Stimulated activated effector memory CD8-positive, alpha-beta T cell treated with anti-CD3 and anti-CD28 coated beads, Interleukin-12 subunit alpha, Interleukin-12 subunit beta, amount 100 ng/mL, for 72 hours (primary cell): ENCODE results near the gene TM9SF4.
"Not testable (repeated sequence)": the region's sequence is repeated elsewhere in the genome, so short reads cannot be mapped to it uniquely, and the experiment has no call there.

ENCODE experiments used
- ATAC-seq: fragments of 150-1000 bp; cut with Tn5 transposase; 2 replicates; pipeline ENCODE4 v1.10.0; 2021
- DNase-seq, 2 donors: peaks; one replicate each; pipeline ENCODE4 v3.0.0; 2021 to 2022; ENCODE audit warnings: low spot score in 2 of 2
- H3K27ac Mint-ChIP-seq: one replicate; pipeline ENCODE4 v1.8.0; 2022; ENCODE audit warnings: mild to moderate bottlenecking, mixed read lengths
- H3K36me3 Mint-ChIP-seq: one replicate; pipeline ENCODE4 v1.8.0; 2022; ENCODE audit warnings: mild to moderate bottlenecking, mixed read lengths
- H3K4me1 Mint-ChIP-seq: one replicate; pipeline ENCODE4 v1.8.0; 2022; ENCODE audit warnings: mixed read lengths
- H3K4me3 Mint-ChIP-seq: one replicate; pipeline ENCODE4 v1.8.0; 2022; ENCODE audit warnings: mild to moderate bottlenecking, mixed read lengths
- H3K9me3 Mint-ChIP-seq: one replicate; pipeline ENCODE4 v1.8.0; 2022; ENCODE audit warnings: mixed read lengths

The TM9SF4 gene

GRCh38 chr20:32114305-32114960 is 4.9 kb downstream of the TM9SF4 start:
- H3K27ac Mint-ChIP-seq, result no peak overlapping the region
- no peak for ATAC-seq
- H3K4me1 Mint-ChIP-seq, result peaks cover 53% of the 10 kb centered on the region

GRCh38 chr20:32115211-32115767 is 5.8 kb downstream of the TM9SF4 start:
- Mint-ChIP-seq H3K36me3 (peaks cover 42% of the 10 kb centered on the region), H3K27ac (no peak overlapping the region), H3K4me3 (no peak overlapping the region), H3K9me3 (no peaks in the 10 kb centered on the region), H3K4me1 (peaks cover 50% of the 10 kb centered on the region)
- no peak for DNase-seq
- ATAC-seq, result no peak

More at GRCh38 chr20:32114305-32114960, 4.9 kb downstream of the TM9SF4 start:
- Mint-ChIP-seq H3K4me3 (no peak overlapping the region), H3K9me3 (no peaks in the 10 kb centered on the region), H3K36me3 (peaks cover 51% of the 10 kb centered on the region)
- no peak for DNase-seq

GRCh38 chr20:32116079-32116521 is 6.6 kb downstream of the TM9SF4 start:
- DNase-seq, result no peak
- H3K27ac Mint-ChIP-seq, result no peak overlapping the region

GRCh38 chr20:32116796-32117195 is 7.3 kb downstream of the TM9SF4 start:
- H3K9me3 Mint-ChIP-seq, H3K27ac Mint-ChIP-seq, H3K4me3 Mint-ChIP-seq: not testable (repeated sequence)

More at GRCh38 chr20:32116079-32116521, 6.6 kb downstream of the TM9SF4 start:
- no peak for ATAC-seq
- H3K36me3 Mint-ChIP-seq, result peaks cover 39% of the 10 kb centered on the region
- H3K4me3 Mint-ChIP-seq, result no peak overlapping the region
- no peaks in the 10 kb centered on the region for H3K9me3 Mint-ChIP-seq
- peaks cover 44% of the 10 kb centered on the region for H3K4me1 Mint-ChIP-seq

GRCh38 chr20:32118427-32118826 is 8.9 kb downstream of the TM9SF4 start:
- not testable (repeated sequence) for DNase-seq, H3K4me3 Mint-ChIP-seq, H3K27ac Mint-ChIP-seq, H3K9me3 Mint-ChIP-seq, ATAC-seq
- peaks cover 25% of the 10 kb centered on the region for H3K4me1 Mint-ChIP-seq
- H3K36me3 Mint-ChIP-seq, result peaks cover 30% of the 10 kb centered on the region

More at GRCh38 chr20:32116796-32117195, 7.3 kb downstream of the TM9SF4 start:
- DNase-seq, ATAC-seq: not testable (repeated sequence)
- H3K36me3 Mint-ChIP-seq, result peaks cover 34% of the 10 kb centered on the region
- peaks cover 37% of the 10 kb centered on the region for H3K4me1 Mint-ChIP-seq

GRCh38 chr20:32119734-32120133 is 10.2 kb downstream of the TM9SF4 start:
- H3K4me3 Mint-ChIP-seq, result no peak overlapping the region
- peaks cover 19% of the 10 kb centered on the region for H3K4me1 Mint-ChIP-seq
- H3K27ac Mint-ChIP-seq, result no peak overlapping the region
- no peaks in the 10 kb centered on the region for H3K9me3 Mint-ChIP-seq
- no peak for DNase-seq
- no peak for ATAC-seq
- H3K36me3 Mint-ChIP-seq, result peaks cover 36% of the 10 kb centered on the region

GRCh38 chr20:32121908-32122307 is 12.4 kb downstream of the TM9SF4 start:
- peaks cover 18% of the 10 kb centered on the region for H3K36me3 Mint-ChIP-seq
- H3K4me1 Mint-ChIP-seq, DNase-seq, H3K9me3 Mint-ChIP-seq, ATAC-seq, H3K27ac Mint-ChIP-seq, H3K4me3 Mint-ChIP-seq: not testable (repeated sequence)

- Mint-ChIP-seq H3K4me3 (no peak overlapping the region), H3K4me1 (peaks cover 9% of the 10 kb centered on the region), H3K27ac (no peak overlapping the region), H3K36me3 (peaks cover 15% of the 10 kb centered on the region), H3K9me3 (no peaks in the 10 kb centered on the region)
- DNase-seq, result no peak
- ATAC-seq, result no peak
Measured at GRCh38 chr20:32123088-32123487, 13.6 kb downstream of the TM9SF4 start.

GRCh38 chr20:32124916-32125454 is 15.5 kb downstream of the TM9SF4 start:
- Mint-ChIP-seq H3K4me1 (peaks cover 16% of the 10 kb centered on the region), H3K4me3 (no peak overlapping the region), H3K9me3 (no peaks in the 10 kb centered on the region), H3K27ac (no peak overlapping the region), H3K36me3 (peaks cover 16% of the 10 kb centered on the region)
- ATAC-seq (no peak), DNase-seq (no peak)

- H3K27ac Mint-ChIP-seq, result no peak overlapping the region
- peaks cover 21% of the 10 kb centered on the region for H3K36me3 Mint-ChIP-seq
- H3K9me3 Mint-ChIP-seq, result no peaks in the 10 kb centered on the region
- no peak for ATAC-seq
- H3K4me3 Mint-ChIP-seq, result no peak overlapping the region
- peaks cover 22% of the 10 kb centered on the region for H3K4me1 Mint-ChIP-seq
- DNase-seq, result no peak
Measured at GRCh38 chr20:32125506-32125905, 16.0 kb downstream of the TM9SF4 start.

- no peak overlapping the region for H3K27ac Mint-ChIP-seq
- no peak for DNase-seq
- H3K4me3 Mint-ChIP-seq, result no peak overlapping the region
- peaks cover 30% of the 10 kb centered on the region for H3K36me3 Mint-ChIP-seq
- H3K4me1 Mint-ChIP-seq, result peaks cover 36% of the 10 kb centered on the region
- ATAC-seq, result no peak
- H3K9me3 Mint-ChIP-seq, result no peaks in the 10 kb centered on the region
Measured at GRCh38 chr20:32126919-32127318, 17.4 kb downstream of the TM9SF4 start.

- Mint-ChIP-seq H3K27ac (no peak overlapping the region), H3K4me1 (peaks cover 40% of the 10 kb centered on the region), H3K36me3 (peaks cover 34% of the 10 kb centered on the region), H3K4me3 (no peak overlapping the region), H3K9me3 (no peaks in the 10 kb centered on the region)
- ATAC-seq (no peak), DNase-seq (no peak)
Measured at GRCh38 chr20:32127347-32127746, 17.8 kb downstream of the TM9SF4 start.

GRCh38 chr20:32128167-32128566 is 18.7 kb downstream of the TM9SF4 start:
- Mint-ChIP-seq H3K4me3 (no peak overlapping the region), H3K4me1 (peaks cover 48% of the 10 kb centered on the region), H3K36me3 (peaks cover 36% of the 10 kb centered on the region), H3K9me3 (no peaks in the 10 kb centered on the region), H3K27ac (no peak overlapping the region)
- DNase-seq (no peak), ATAC-seq (no peak)

- DNase-seq, result no peak
- Mint-ChIP-seq H3K4me1 (peaks cover 45% of the 10 kb centered on the region), H3K36me3 (peaks cover 36% of the 10 kb centered on the region), H3K9me3 (no peaks in the 10 kb centered on the region), H3K27ac (no peak overlapping the region), H3K4me3 (no peak overlapping the region)
- no peak for ATAC-seq
Measured at GRCh38 chr20:32129863-32130262, 20.3 kb downstream of the TM9SF4 start.

- DNase-seq, result no peak
- Mint-ChIP-seq H3K36me3 (peaks cover 38% of the 10 kb centered on the region), H3K4me3 (no peak overlapping the region), H3K27ac (no peak overlapping the region), H3K9me3 (no peaks in the 10 kb centered on the region), H3K4me1 (peaks cover 42% of the 10 kb centered on the region)
- no peak for ATAC-seq
Measured at GRCh38 chr20:32130352-32130751, 20.8 kb downstream of the TM9SF4 start.

GRCh38 chr20:32130965-32131364 is 21.5 kb downstream of the TM9SF4 start:
- Mint-ChIP-seq H3K4me3 (no peak overlapping the region), H3K36me3 (peaks cover 44% of the 10 kb centered on the region)

More at GRCh38 chr20:32130965-32131364, 21.5 kb downstream of the TM9SF4 start:
- Mint-ChIP-seq H3K9me3 (no peaks in the 10 kb centered on the region), H3K4me1 (peaks cover 42% of the 10 kb centered on the region), H3K27ac (no peak overlapping the region)
- DNase-seq (no peak), ATAC-seq (no peak)
